ENCODE results near the gene MEX3B. TPM values are rescaled to one million over a fixed set of nuclear protein-coding genes. Genes with fewer than 3 reads are reported as not detected.

The MEX3B gene
- total RNA-seq, 1 experiment from 2014 or later = not detected

DNA sequence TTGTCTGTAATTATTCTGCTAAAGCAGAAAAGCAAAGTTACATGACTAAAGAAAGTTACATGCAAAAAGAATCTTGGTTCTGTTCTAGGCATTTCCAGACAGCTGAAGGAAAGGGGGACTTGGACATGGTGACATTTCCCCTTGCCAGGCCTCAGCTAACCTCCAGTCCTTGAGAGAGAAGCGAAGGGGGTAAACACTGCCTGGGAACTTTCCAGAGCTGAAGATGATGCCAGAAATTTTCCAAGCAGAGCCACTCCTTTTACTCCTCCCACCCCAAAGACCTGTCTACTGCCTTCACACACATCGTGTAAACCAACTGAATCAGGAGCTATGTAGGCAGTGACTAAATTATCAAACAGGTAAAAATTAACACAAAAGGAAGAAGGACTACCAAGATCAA, 5.4 kb downstream of the MEX3B start:
- POLR2A ChIA-PET (ENCODE audit: unreplicated experiment) = no interaction called here
- Histone ChIP-seq H3K4me1 (replicated peaks; ENCODE audit: insufficient read depth) (no peaks in the 10 kb centered on the region), H2AFZ (no peak overlapping the region), H3K36me3 (ENCODE audit: low read depth) (no peaks in the 10 kb centered on the region), H4K20me1 (ENCODE audit: insufficient read depth) (no peaks in the 10 kb centered on the region), H3K79me2 (ENCODE audit: low read depth) (no peaks in the 10 kb centered on the region), H3F3A (ENCODE audit: insufficient read depth, low read depth) (no peaks in the 10 kb centered on the region), H3K27me3 (ENCODE audit: insufficient read depth, low read depth) (peaks cover 45% of the 10 kb centered on the region), H3K4me2 (no peak overlapping the region), H3K4me3 (no peak overlapping the region), H3K9me2 (ENCODE audit: insufficient read depth) (no peaks in the 10 kb centered on the region), H3K27ac (no peak overlapping the region), H3K9me3 (ENCODE audit: insufficient read depth, low read depth) (no peaks in the 10 kb centered on the region)
- CTCF ChIA-PET = no interaction called here
- TF ChIP-seq EZH2 (IDR thresholded peaks at IDR 0.05; ENCODE audit: low read depth) = no peak
- TF ChIP-seq, protein P1, sequence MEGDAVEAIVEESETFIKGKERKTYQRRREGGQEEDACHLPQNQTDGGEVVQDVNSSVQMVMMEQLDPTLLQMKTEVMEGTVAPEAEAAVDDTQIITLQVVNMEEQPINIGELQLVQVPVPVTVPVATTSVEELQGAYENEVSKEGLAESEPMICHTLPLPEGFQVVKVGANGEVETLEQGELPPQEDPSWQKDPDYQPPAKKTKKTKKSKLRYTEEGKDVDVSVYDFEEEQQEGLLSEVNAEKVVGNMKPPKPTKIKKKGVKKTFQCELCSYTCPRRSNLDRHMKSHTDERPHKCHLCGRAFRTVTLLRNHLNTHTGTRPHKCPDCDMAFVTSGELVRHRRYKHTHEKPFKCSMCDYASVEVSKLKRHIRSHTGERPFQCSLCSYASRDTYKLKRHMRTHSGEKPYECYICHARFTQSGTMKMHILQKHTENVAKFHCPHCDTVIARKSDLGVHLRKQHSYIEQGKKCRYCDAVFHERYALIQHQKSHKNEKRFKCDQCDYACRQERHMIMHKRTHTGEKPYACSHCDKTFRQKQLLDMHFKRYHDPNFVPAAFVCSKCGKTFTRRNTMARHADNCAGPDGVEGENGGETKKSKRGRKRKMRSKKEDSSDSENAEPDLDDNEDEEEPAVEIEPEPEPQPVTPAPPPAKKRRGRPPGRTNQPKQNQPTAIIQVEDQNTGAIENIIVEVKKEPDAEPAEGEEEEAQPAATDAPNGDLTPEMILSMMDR (conservative IDR thresholded peaks at IDR 0.05) = no peak
- no TSS peak for BruUV-seq (replicated peaks)
- intact Hi-C loops (cut with micrococcal nuclease; ENCODE audit: unreplicated experiment) = no loop called here
- DNase-seq = no peak

DNA sequence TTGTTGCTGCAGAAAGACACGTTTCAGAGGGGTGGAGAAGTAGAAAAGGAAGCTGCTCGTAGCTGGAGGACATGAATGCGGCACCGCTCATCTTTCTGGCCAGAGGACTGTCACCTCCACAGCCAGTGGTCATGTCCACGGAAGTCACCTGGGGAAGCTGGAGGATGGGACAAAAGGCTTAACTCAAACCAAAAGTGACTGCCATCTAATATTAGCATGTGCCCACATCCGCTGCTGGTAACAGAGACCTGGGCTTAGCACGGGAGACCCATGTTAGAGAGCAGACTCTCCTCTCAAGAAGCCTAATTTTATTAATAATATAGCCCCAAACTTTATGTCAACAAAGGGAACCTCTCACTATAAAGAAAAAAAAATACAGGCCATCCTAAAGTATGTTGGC, 5.9 kb downstream of the MEX3B start:
- no peaks in the 10 kb centered on the region for H3K9me3 ChIP-seq (ENCODE audit: insufficient read depth, low read depth)
- peaks cover 50% of the 10 kb centered on the region for H3K27me3 ChIP-seq (ENCODE audit: insufficient read depth, low read depth)
- no TSS peak for BruUV-seq (replicated peaks)
- H3K4me1 ChIP-seq (replicated peaks; ENCODE audit: insufficient read depth) = no peaks in the 10 kb centered on the region
- H3F3A ChIP-seq (ENCODE audit: insufficient read depth, low read depth) = no peaks in the 10 kb centered on the region
- no peak overlapping the region for H3K4me3 ChIP-seq
- no peaks in the 10 kb centered on the region for H3K36me3 ChIP-seq (ENCODE audit: low read depth)
- H3K9me2 ChIP-seq (ENCODE audit: insufficient read depth) = no peaks in the 10 kb centered on the region
- H3K27ac ChIP-seq = no peak overlapping the region
- CTCF ChIA-PET = no interaction called here
- no peak overlapping the region for H3K4me2 ChIP-seq
- TF ChIP-seq EZH2 (IDR thresholded peaks at IDR 0.05; ENCODE audit: low read depth) = no peak
- TF ChIP-seq, protein P1 (conservative IDR thresholded peaks at IDR 0.05) = no peak
- no peak overlapping the region for H2AFZ ChIP-seq
- POLR2A ChIA-PET (ENCODE audit: unreplicated experiment) = no interaction called here
- no peak for DNase-seq
- no peaks in the 10 kb centered on the region for H4K20me1 ChIP-seq (ENCODE audit: insufficient read depth)
- intact Hi-C loops (cut with micrococcal nuclease; ENCODE audit: unreplicated experiment) = no loop called here
- H3K79me2 ChIP-seq (ENCODE audit: low read depth) = no peaks in the 10 kb centered on the region

DNA sequence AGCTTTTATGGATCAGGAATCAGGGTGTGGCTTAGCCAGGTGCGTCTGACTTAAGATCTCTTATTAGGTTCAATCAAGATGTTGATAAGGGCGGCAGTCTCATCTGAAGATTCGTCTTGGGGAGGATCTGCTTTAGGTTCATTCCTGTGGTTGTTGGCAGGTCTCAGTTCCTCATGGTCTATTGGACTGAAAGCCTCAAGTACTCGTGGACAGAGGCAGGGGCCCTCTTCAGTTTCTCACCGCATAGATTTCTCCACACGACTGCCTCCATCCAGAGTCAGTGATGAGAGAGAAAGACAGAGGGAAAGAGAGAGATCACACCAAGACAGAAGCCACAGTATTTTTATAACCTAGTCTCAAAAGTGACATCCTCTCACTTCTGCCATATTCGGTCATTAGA, 9.4 kb downstream of the MEX3B start:
- CTCF ChIA-PET = no interaction called here
- BruUV-seq (replicated peaks) = no TSS peak
- no peaks in the 10 kb centered on the region for H3K36me3 ChIP-seq (ENCODE audit: low read depth)
- no peak for TF ChIP-seq EZH2 (IDR thresholded peaks at IDR 0.05; ENCODE audit: low read depth)
- TF ChIP-seq, protein P1 (conservative IDR thresholded peaks at IDR 0.05) = no peak
- no peaks in the 10 kb centered on the region for H3K79me2 ChIP-seq (ENCODE audit: low read depth)
- H3K4me2 ChIP-seq = no peak overlapping the region
- intact Hi-C loops (cut with micrococcal nuclease; ENCODE audit: unreplicated experiment) = no loop called here
- no peak overlapping the region for H3K27ac ChIP-seq
- H3K9me3 ChIP-seq (ENCODE audit: insufficient read depth, low read depth) = no peaks in the 10 kb centered on the region
- H3K4me1 ChIP-seq (replicated peaks; ENCODE audit: insufficient read depth) = no peaks in the 10 kb centered on the region
- no peak overlapping the region for H2AFZ ChIP-seq
- H4K20me1 ChIP-seq (ENCODE audit: insufficient read depth) = no peaks in the 10 kb centered on the region
- no peak overlapping the region for H3K4me3 ChIP-seq
- POLR2A ChIA-PET (ENCODE audit: unreplicated experiment) = no interaction called here
- no peaks in the 10 kb centered on the region for H3K9me2 ChIP-seq (ENCODE audit: insufficient read depth)
- H3K27me3 ChIP-seq (ENCODE audit: insufficient read depth, low read depth) = peaks cover 76% of the 10 kb centered on the region
- DNase-seq = no peak
- no peaks in the 10 kb centered on the region for H3F3A ChIP-seq (ENCODE audit: insufficient read depth, low read depth)

All from PC-9 (cell line).